LoVo (cell line): ENCODE results near the gene KCNS1.

Experiments used
- DNase-seq: peaks from one replicate; pipeline ENCODE4 v3.0.0-alpha.2; 2016; ENCODE audit warnings: low spot score

Gene KCNS1

DNA sequence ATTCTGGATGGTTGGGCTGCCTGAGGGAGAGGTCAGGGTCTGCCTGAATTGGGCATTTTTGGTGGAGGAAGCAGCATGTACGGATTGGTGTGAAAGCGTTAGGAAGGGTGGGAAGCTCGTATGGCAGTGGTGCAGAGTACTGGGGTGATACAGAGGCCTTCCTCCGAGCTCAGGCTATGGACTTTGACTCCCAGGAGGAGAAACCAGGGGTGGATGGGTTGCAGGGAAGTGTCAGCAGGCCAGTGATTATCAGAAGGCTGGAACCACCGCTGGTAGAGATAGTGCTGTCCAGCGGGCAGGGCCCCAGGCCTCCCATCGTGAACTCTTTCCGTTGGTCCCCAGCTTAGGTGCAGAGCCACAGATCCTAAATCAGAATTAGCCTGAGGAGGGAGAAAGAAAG is 8.7 kb upstream of the KCNS1 start:
- no peak for DNase-seq

DNA sequence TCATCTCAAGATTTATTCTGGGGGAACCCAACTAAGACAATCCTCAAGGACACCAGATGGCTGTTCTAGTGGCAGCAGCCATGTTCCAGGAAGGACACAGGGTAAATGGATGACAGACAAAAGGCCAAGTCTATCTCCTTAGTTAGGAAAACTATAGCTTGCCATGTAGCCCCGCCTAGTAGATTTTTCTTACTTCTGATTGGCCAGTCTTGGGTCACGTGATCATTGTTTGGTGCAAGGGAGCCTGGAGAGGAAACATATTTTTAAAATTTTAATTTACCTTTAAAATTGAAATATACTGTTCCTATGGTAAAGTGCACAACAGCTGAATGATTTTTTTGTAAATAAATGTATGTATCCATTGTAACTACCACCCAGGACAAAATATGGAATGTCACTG is 4.4 kb upstream of the KCNS1 start:
- no peak for DNase-seq

DNA sequence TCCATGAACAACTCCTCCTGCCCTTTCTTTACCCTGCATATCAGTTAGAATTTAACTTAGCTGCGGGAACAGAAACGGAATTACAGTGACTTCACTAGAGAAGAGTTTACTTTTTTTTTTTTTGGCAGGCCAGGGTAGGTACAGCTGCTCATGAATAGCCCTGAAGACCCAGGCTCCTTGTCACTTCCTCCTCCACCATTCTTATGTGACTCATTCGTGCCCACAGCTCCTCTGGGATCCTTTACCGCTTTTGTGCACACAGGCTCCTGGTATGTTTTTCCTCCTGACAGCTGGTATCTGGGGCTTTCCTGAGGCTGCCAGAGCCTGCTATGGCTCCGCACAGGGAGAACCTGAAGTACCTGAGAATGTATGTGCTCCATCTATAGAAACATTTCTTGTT is 3.9 kb upstream of the KCNS1 start:
- no peak for DNase-seq

DNA sequence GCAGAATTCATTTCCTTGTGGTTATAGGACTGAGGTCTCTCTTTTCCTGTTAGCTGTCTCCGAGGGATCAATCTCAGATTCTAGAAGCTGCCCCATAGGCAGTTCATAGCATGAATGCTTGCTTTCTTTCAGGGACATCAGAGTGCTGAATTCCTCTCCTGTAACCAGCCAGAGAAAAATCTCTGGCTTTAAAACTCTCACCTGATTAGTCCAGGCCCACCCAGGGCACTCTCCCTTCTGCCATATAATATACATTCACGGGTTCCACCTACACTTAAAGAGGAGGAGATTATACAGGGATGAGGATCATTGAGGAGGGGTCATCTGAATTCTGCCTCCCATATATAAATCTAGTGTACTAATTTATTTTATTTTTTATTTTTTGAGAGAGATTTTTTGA is 2.1 kb upstream of the KCNS1 start:
- DNase-seq, result no peak

DNA sequence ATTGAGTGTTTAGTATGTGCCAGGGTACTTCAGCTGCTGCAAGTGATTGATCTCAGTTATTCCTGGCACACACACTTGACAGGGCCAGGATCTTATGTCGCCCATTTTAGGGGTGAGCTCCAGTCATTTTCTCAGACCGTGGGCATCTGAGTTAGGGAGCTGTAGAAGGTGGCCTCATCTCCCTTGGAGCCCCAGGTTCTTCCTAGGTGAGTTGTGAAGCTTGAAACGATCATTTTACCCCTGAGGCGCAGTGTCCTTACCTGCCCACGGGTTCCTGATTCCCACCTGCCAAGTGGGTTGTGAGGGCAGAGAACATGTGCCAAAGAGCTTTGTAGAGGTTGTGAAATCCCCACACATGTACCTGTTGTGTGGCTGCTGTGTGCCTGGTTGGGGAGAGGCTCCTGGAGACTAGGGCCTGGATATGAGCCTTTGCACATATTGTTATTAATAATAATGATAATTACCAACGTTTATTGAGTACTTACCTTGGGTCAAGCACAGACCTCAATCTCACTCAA is 465 bp upstream of the KCNS1 start:
- no peak for DNase-seq

DNA sequence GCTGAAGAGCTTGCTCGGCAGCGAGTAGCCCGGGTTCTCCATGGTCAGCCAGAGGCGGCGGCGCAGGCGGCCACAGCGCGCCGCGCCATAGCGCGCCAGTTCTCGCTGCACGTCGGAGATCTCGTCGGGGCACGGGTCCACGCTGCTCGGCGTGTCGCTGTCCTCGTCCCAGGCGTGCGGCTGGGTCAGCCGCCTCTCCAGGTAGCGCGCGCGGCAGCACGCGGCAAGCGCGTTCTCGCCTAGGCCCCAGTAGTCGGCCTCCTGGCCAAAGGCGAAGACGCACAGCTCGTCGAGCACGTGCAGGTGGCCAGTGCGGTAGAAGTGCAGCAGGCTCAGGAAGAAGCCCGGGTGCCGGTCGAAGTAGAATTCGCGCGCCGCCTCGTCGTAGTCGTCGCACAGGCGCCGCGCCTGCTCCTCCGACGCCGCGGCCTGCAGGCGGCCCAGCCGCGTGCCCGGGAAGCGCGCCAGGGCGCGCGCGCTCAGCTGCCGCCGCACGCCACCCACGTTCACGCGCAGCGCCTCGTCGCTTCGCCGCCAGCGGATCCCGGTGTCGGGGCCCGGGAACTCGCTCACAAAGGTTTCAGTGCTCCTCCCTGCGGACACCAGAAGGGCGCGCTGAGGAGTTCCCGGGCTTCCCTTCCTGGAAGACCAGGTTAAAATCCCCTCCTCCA is 2.7 kb downstream of the KCNS1 start:
- no peak for DNase-seq

DNA sequence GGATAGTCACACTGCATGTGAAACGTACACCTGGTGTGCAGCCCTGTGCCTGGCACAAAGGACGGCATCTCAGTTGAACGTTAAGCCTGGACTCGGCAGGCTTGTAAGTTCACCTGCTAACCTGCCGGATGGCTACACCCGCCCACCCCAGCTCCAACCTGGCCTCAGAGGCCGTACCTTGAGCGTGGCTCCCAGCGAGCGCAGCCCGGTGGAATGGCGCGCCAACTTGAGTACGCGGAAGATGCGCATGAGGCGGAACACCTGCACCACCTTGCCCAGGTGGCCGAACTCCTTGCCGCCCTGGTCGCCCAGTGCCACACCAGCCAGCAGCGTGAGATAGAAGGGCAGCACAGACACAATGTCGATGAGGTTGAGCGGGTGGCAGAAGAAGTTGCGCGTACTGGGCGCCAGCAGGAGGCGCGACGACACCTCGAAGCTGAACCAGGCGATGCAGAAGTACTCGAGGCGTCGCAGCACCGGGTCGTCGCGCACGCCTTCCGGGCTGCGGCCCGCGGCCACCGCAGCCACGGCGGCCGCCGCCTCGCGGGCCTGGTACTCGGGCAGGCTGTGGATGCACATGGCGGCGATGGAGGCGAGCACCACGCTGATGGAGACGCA is 3.3 kb downstream of the KCNS1 start:
- no peak for DNase-seq

DNA sequence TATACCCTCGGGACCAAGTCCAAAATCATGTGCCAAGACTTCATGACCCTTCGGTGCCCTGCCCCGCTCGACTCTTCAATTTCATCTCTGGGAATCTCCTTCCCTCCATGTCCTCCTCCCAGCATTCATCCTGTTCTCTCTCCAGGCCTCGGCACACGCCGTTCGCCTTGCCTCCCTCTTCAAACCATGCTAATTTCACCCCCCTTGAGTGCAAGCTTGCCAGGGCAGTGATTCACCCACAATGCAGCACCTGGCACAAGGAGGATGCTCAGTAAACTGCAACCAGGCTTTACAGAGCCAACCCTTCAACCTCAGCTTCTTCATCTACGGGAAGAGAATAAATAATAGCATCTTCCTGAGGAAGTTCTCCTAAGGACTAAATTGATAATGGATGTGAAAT is 4.1 kb downstream of the KCNS1 start:
- DNase-seq, result no peak

DNA sequence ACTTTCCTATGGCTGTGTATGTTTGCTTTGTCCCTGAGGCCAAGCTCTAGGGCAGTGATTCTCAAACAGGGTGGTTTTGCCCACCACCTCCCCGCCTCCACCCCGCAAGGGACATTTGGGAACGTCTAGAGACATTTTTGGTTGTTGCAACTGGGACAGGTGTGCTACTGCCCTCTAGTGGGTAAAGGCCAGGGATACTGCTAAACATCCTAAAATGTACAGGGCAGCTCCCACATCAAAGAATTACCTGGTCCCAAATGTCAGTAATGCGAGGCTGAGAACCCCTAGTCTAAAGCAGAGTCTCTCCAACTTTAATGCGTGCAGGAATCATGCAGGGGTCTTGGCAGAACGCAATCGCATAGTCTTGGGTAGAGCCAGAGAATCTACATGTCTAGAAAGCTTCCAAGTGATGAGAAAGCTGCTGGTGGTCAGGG is 5.1 kb downstream of the KCNS1 start:
- peak; percentile 62 for DNase-seq

DNA sequence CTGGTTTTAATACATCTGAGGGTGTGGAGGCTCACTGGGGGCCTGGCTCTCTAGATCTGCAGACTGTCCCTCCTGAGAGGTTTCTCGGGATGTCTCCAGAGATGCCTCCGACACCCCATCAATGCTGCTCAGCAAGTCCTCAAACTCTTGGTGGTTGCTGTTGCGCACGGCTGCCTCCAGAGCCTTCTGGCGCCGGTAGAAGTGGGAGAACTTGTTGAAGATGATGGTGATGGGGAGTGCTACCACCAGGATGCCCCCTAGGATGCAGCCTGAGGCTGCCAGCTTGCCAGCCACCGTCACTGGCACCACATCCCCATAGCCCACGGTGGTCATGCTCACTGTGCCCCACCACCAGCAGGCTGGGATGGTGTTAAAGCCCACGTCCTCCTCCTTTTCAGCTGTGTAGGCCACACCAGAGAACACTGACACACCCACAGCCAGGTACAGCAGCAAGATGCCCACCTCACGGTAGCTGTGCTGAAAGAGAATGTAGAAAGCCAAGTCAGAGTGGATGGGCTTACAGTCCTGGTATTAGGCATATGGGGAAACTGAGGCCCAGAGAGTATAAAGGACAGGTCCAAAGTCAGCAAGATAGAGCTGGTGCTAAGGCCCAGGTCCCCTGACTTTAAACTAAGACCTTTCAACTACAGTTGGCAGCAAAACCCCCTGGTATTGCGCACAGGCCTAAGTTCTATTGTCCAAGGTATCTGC is 5.9 kb downstream of the KCNS1 start:
- DNase-seq, result no peak

DNA sequence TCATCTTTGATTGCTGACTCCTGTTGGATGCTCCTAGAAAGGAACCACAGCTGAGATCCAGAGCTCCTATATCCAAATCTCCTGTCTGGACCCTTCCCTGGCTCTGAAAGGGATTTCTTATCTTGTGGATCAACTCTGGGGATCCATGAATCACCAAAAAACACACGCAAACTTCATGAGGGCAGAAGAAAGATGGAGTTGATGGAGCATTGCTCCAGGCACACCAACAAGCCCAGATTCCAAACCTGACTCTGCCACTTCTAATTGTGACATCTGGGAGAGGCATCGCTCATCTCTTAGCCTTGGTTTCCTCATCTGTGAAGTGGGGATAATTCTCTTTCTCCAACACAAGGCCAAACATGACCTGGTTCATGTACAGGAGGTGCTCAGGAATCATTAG is 6.7 kb downstream of the KCNS1 start:
- no peak for DNase-seq

DNA sequence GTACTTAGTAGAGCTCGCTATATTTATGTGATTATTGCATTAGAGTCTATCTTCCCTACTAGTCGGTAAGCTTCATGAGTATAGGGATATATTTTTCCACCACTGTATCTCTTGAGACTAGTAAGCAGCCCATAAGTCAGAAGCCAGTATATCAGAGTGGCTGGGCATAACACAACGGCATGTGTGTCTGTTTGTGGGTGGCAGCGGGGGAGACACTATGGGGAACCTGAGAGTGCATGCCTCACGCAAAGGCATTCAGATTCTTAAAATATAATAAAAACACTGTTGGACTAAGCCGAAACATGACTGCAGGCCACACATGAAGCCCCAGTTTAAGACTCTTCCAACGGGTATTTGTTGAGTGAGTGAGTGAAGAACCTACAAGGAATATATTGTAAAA is 8.0 kb downstream of the KCNS1 start:
- no peak for DNase-seq

DNA sequence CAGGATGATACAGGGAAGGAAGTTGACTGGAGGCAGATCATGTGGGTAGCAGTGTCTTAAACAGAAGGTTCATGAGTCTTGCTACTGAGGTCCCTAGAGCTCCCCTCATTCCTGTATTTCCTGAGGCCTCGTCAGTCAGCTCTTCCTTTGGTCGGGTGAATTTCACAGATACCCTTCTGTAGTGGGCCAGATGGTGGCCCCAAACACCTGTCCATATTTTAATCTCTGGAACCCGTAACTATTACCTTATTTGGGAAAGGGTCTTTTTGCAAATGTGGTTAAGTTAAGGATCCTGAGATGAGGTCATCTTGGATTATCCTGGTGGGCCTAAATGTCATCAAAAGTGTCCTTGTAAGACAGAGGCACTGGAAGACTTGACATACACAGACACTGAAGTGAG is 9.6 kb downstream of the KCNS1 start:
- DNase-seq, result no peak

DNA sequence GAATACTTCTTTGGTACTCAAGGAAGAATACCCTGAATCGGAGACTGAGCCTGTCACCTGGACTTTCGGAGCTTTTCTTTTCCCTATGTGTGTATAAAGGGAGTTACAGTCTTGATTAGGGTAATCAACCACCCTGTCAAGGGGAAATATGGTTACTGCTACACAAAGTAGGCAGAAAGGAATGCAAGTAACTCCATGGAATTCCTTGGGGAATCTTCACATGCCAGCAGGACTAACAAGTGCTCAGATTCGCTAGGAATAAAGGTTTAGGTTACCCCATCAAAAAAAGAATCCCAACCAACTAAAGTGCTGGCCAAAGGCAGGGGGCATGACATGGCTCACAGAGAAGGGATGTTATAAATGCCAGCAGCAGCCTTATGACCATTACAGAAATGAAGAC is 10.4 kb downstream of the KCNS1 start:
- DNase-seq, result no peak

DNA sequence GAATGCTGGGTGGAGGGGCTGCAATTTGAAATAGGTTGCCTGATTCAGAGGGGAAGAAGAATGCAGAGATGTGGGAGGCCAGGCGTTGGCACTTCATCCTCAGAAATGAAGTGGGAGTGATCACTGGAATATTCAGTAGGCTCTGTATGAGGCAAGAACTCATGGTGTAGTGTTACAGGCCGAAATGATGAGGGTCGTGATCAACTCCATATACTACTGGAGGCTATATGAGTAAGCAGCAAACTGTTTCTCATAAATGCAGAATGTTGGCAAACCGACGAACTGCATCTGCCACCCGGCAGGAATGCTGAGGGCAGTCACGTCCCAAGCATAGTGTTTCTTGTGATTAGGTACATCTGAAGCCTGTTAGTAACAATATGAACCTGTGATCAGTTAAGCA is 12.7 kb downstream of the KCNS1 start:
- DNase-seq, result no peak

DNA sequence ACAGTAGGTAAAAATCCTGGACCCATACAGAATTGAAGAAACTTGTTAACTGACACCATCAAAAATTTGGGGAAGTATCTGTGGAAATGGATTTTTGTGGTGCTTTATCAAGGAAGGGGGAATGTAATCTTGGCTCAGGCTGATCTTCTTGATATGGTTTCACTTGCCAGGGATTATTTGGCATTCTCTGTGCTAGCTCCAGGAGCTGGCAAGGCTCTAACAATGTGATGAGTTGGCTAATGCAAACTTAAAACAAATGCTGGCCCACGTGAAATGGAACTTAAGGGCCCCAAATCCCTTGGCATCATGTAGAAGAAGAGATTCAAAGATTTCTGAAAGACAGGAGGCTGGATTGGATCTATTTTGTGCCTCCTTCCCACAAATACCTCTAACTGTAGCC is 13.1 kb downstream of the KCNS1 start:
- DNase-seq, result no peak

DNA sequence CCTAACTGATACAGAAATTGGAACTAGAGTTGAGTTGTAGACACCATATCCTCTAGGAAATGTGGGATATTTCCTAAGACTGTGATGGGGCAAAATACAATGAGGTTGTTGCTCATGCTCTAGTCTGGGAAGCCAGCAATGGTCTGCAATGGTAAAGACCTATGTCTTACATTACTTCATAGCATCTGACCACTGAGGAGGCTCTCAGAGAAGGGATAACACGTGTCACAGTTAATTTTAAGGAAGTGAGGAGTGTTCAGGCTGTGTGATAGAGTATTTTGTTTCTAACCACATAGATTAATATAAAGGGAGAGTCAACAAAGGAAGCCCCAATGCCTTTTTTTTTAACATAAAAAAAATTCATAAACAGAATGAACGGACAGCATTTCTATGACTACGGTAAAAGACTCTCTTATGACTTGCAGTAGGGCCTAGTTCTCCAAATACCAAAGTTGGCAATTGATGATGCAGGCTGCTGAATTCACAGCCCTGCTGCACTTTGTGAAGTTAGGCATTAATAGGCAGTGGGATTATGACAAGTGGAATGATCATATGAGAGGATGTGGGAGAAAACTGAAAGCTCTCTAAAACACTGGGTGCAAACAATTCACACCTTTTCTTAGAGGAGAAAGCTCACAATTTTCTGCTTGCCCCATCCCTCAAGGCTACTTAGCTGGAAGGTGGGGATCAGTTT is 13.7 kb downstream of the KCNS1 start:
- no peak for DNase-seq

DNA sequence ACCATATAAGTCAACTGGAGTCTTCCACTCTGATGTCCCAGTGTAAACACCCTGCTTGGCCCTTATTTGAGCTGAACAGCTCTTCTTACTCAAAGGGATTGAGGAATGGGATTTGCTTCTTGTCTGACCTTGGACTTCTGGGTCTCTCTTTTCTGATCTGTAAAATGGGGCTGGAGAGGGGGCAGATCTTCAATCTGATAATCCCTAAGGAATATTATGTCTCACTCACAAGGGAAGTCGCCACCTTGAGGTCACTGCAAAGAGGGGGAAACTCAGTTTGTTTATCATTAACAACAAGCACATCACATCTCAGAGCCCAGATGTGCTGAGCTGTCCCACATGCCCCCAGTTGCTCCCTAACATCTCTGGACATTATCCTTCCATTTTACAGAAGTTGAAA is 15.1 kb downstream of the KCNS1 start:
- DNase-seq, result no peak

DNA sequence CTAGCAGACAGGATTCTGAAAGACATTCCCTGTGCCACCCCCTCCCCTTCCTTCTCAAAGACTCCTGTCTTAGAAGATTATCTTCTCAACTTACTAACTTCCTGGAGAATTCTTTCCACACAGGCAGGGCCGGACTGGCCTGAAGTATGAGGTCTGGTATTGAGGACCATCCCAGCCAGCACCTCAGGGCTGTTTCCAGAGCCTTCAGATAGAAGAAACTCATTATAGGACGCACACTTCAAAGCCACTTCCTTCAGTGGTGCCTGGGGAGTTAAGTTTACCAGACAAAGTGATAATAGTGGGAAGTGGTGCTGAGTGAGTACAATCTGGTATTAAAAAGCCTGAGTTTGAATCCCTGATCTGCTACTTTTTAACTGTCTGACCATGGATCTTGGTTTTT is 15.6 kb downstream of the KCNS1 start:
- DNase-seq, result no peak

DNA sequence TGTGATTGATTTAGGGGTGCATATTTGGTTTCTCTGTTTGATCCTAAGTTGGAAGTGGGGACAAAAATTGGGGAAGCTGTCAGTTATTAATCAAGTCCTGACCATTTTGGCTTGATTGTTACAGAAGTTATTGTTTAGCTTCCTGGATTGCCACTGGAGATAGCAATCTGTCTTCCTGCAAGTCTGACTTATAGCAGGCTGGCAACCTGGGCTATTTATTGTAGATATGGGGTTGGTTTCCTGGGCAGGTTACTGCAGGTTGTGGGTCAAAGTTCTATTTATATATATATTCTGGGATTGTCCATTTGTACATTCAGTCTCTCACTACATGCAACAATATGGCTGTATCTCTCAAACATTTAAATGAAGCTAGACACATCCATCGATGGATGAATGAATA is 17.8 kb downstream of the KCNS1 start:
- DNase-seq, result no peak

DNA sequence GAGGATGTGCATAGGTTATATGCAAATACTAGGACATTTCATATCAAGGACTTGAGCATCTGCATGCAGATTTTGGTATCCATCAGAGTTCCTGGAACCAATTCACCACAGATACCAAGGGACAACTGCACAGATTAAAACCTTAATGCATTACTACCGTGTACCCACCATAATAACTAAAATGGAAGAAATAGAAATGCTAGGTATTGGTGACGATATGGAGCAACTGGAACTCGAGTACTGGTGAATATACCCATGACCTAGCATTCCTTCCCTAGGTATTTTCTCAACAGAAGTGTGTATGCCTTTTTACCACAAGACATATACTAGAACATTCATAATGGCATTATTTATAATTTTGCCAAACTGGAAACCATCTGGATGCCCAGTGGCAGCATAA is 18.5 kb downstream of the KCNS1 start:
- DNase-seq, result no peak

DNA sequence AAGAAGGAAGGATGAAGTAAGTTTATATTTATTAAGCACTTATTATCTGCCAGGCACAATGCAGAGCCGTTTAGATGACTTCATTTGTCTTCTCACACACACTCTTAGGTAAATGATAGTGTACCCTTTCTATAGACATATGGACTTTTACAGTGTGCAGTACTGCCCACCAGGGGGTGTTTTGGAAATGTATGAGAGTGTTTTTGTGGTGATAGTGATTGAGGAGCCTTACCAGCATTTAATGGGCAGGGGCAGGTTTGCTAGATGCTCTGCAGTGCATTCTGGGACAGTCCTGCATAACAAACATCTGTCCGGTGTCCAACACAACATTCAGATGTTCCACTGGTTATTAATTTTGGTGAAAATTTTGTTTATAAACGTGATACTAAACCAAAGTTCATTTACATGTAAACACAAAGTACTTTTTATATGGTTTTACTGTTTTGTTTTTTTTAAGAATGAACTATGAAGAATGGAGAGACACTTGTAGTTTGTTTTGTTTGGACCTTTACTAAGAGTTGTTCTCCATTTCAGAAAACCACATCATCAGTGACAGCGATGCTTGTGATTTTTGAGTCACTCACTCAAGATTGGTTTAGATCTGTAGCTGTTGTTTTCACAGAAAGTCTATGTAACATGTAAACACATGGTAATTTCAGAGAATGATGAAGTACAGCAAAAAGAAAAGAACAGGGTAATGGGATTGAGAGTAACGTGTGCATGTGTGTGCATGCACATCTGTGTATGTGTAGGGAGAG is 19.9 kb downstream of the KCNS1 start:
- no peak for DNase-seq
